HCT116 (cell line): ENCODE data around the gene SMTN. TPM values are rescaled to one million over a fixed set of nuclear protein-coding genes. Genes with fewer than 3 reads are reported as not detected.
A peak's percentile ranks its signal among the peaks of the same experiment; 100 is the strongest.

Experiments used
- ATAC-seq: fragments of 200-7000 bp; cut with Tn5 transposase; 2 replicates; pipeline ENCODE4 v1.9.1; 2020; ENCODE audit warnings: mild to moderate bottlenecking, moderate library complexity
- BruUV-seq: library from RNA; stranded (reverse); fragments of 400-500 nt; replicated peaks from 2 replicates; lab custom pipeline; 2021; lab: Mats Ljungman, UMichigan
- CTCF ChIA-PET: fragments of 300-600 bp; sonication (Branson Sonifier 250); formaldehyde crosslinking; loops from one replicate; lab custom pipeline; 2021; ENCODE audit warnings: antibody characterized with exemption; lab: Charles Lee
- POLR2A ChIA-PET: fragments of 300-600, 350-600 bp; sonication (Branson Sonifier 250); formaldehyde crosslinking; loops from one replicate; lab custom pipeline; 2021; ENCODE audit warnings: antibody characterized with exemption; lab: Charles Lee
- RAD21 ChIA-PET, 2 experiments: fragments of 300-600 bp; sonication (Branson Sonifier 250); formaldehyde crosslinking; loops; one replicate each; lab custom pipeline; 2023; ENCODE audit warnings: low total read pairs in 2 of 2; ENCODE audit not compliant: uncharacterized antibody in 2 of 2, unreplicated experiment in 2 of 2, low non-redundant PET in 1 of 2; lab: Charles Lee
- DNase-seq: peaks from one replicate; pipeline ENCODE4 v3.0.0-alpha.2; 2010; ENCODE audit warnings: low read depth, low spot score
- H2AFZ ChIP-seq: fragments of 200-600 bp; shearing (Covaris generic), sonication (generic); 2 replicates; pipeline ENCODE4 v1.6.1; 2017; ENCODE audit warnings: low read depth, mixed run types, mixed read lengths, antibody characterized with exemption, low read length; ENCODE audit not compliant: poor library complexity, severe bottlenecking
- H3K27ac ChIP-seq: 2 replicates; pipeline ENCODE4 v1.5.1; 2012; ENCODE audit warnings: low read depth, low read length
- H3K27me3 ChIP-seq: fragments of 200-600 bp; sonication (generic); 2 replicates; pipeline ENCODE4 v1.6.1; 2016; ENCODE audit warnings: mixed run types, low read length, mixed read lengths; ENCODE audit not compliant: insufficient read depth
- H3K36me3 ChIP-seq, 2 experiments: fragments of 200-500 bp in 1 of 2; fragments of 200-600 bp in 1 of 2; sonication (Bioruptor generic) in 1 of 2; sonication (generic) in 1 of 2; 2 replicates each; pipeline versions ENCODE4 v1.5.1 to v1.6.1; 2014 to 2016; ENCODE audit warnings: low read length in 2 of 2, inconsistent platforms in 1 of 2, mixed read lengths in 1 of 2, mixed run types in 1 of 2; ENCODE audit not compliant: insufficient read depth in 2 of 2, control insufficient read depth in 1 of 2
- H3K4me1 ChIP-seq, 2 experiments: fragments of 200-600 bp in 1 of 2; sonication (generic) in 1 of 2; 2 replicates each; pipeline versions ENCODE4 v1.5.1 to v1.6.1; 2012 to 2017; ENCODE audit warnings: low read length in 2 of 2, inconsistent platforms in 1 of 2, mild to moderate bottlenecking in 1 of 2, mixed read lengths in 1 of 2, mixed run types in 1 of 2, moderate library complexity in 1 of 2; ENCODE audit not compliant: insufficient read depth in 2 of 2, control insufficient read depth in 1 of 2
- H3K4me2 ChIP-seq: fragments of 200-600 bp; sonication (generic); 2 replicates; pipeline ENCODE4 v1.6.1; 2017; ENCODE audit warnings: mixed run types, low read length, mixed read lengths
- H3K4me3 ChIP-seq, 2 experiments: fragments of 200-600 bp in 1 of 2; sonication (generic) in 1 of 2; replicated peaks in 1 of 2; 2 replicates each; pipeline ENCODE4 v1.5.1; 2011 to 2016; ENCODE audit warnings: low read length in 2 of 2, control low read depth in 1 of 2, low read depth in 1 of 2, mild to moderate bottlenecking in 1 of 2, mixed read lengths in 1 of 2, mixed run types in 1 of 2
- H3K79me2 ChIP-seq: fragments of 200-600 bp; sonication (generic); 2 replicates; pipeline ENCODE4 v1.6.1; 2017; ENCODE audit warnings: mild to moderate bottlenecking, mixed run types, low read length, moderate library complexity, mixed read lengths; ENCODE audit not compliant: insufficient read depth
- H3K9ac ChIP-seq: fragments of 200-600 bp; sonication (generic); 2 replicates; pipeline ENCODE4 v1.6.1; 2016; ENCODE audit warnings: low read length, mixed read lengths
- H3K9me2 ChIP-seq: fragments of 200-600 bp; sonication (generic), shearing (Covaris generic); 2 replicates; pipeline ENCODE4 v1.6.1; 2017; ENCODE audit warnings: mixed run types, mild to moderate bottlenecking, moderate library complexity; ENCODE audit not compliant: insufficient read depth
- H3K9me3 ChIP-seq, 2 experiments: fragments of 200-500 bp in 1 of 2; fragments of 200-600 bp in 1 of 2; sonication (Bioruptor generic) in 1 of 2; sonication (generic) in 1 of 2; 2 replicates each; pipeline ENCODE4 v1.6.1; 2014 to 2017; ENCODE audit warnings: low read length in 2 of 2, mixed read lengths in 2 of 2, inconsistent platforms in 1 of 2, low read depth in 1 of 2, mild to moderate bottlenecking in 1 of 2, mixed run types in 1 of 2, moderate library complexity in 1 of 2; ENCODE audit not compliant: control insufficient read depth in 1 of 2, insufficient read depth in 1 of 2
- H4K20me1 ChIP-seq: fragments of 200-600 bp; sonication (generic), shearing (Covaris generic); 2 replicates; pipeline ENCODE4 v1.6.1; 2017; ENCODE audit warnings: mixed run types, mild to moderate bottlenecking, moderate library complexity; ENCODE audit not compliant: insufficient read depth
- CTCF ChIP-seq, 3 experiments: fragments of 200-600 bp in 1 of 3; sonication (generic) in 1 of 3; IDR thresholded peaks in 2 of 3; conservative IDR thresholded peaks in 1 of 3; 2 replicates each; pipeline ENCODE4 v1.5.1; 2012 to 2017; ENCODE audit warnings: low read depth in 2 of 3, low read length in 2 of 3, antibody characterized with exemption in 1 of 3, borderline replicate concordance in 1 of 3, control low read depth in 1 of 3, mild to moderate bottlenecking in 1 of 3, mixed read lengths in 1 of 3, mixed run types in 1 of 3, moderate library complexity in 1 of 3; ENCODE audit not compliant: insufficient read depth in 1 of 3
- EZH2 ChIP-seq: fragments of 200-600 bp; sonication (generic); IDR thresholded peaks from 2 replicates; pipeline ENCODE4 v1.6.1; 2017; ENCODE audit warnings: antibody characterized with exemption, mixed run types
- EZH2phosphoT487 ChIP-seq: fragments of 200-600 bp; IDR thresholded peaks from 2 replicates; pipeline ENCODE4 v1.6.1; 2018; ENCODE audit warnings: antibody characterized with exemption, borderline replicate concordance
- FOSL1 ChIP-seq: IDR thresholded peaks from 2 replicates; pipeline ENCODE4 v1.6.1; 2012; ENCODE audit warnings: low read depth
- JUND ChIP-seq: IDR thresholded peaks from 2 replicates; pipeline ENCODE4 v1.6.1; 2012
- POLR2A ChIP-seq: IDR thresholded peaks from 2 replicates; pipeline ENCODE4 v1.7.0; 2011; ENCODE audit warnings: borderline replicate concordance; ENCODE audit not compliant: insufficient read depth, insufficient read length; ENCODE audit errors: extremely low read depth
- POLR2AphosphoS5 ChIP-seq: IDR thresholded peaks from 2 replicates; pipeline ENCODE4 v1.6.1; 2011; ENCODE audit warnings: mild to moderate bottlenecking, low read depth, low read length, moderate library complexity
- RAD21 ChIP-seq: IDR thresholded peaks from 2 replicates; pipeline ENCODE4 v1.6.1; 2012; ENCODE audit warnings: low read depth, mild to moderate bottlenecking
- SIN3A ChIP-seq: IDR thresholded peaks from 2 replicates; pipeline ENCODE4 v1.6.1; 2012; ENCODE audit warnings: low read depth
- SP1 ChIP-seq: IDR thresholded peaks from 2 replicates; pipeline ENCODE4 v1.6.1; 2012; ENCODE audit warnings: low read depth
- SRF ChIP-seq: IDR thresholded peaks from 2 replicates; pipeline ENCODE4 v1.6.1; 2012; ENCODE audit warnings: low read depth
- TCF7L2 ChIP-seq: IDR thresholded peaks from 2 replicates; pipeline ENCODE4 v1.7.0; 2011; ENCODE audit warnings: borderline replicate concordance, inconsistent platforms; ENCODE audit not compliant: insufficient read depth, insufficient read length; ENCODE audit errors: extremely low read depth
- YY1 ChIP-seq: IDR thresholded peaks from 2 replicates; pipeline ENCODE4 v1.6.1; 2011; ENCODE audit warnings: low read length, low read depth, moderate library complexity, mild to moderate bottlenecking; ENCODE audit not compliant: insufficient replicate concordance; ENCODE audit errors: extremely low read depth
- ZBTB33 ChIP-seq: IDR thresholded peaks from 2 replicates; pipeline ENCODE4 v1.6.1; 2011; ENCODE audit warnings: mild to moderate bottlenecking, low read length, moderate library complexity; ENCODE audit not compliant: insufficient replicate concordance; ENCODE audit errors: extremely low read depth
- ZFX ChIP-seq: fragments of 450-650 bp; IDR thresholded peaks from 2 replicates; pipeline ENCODE4 v1.6.1; 2017
- ZNF274 ChIP-seq: fragments of 200-500 bp; sonication (Bioruptor generic); IDR thresholded peaks from 2 replicates; pipeline ENCODE4 v1.6.1; 2014; ENCODE audit warnings: mild to moderate bottlenecking, low read depth, low read length, inconsistent platforms
- intact Hi-C: fragments of 100-400 bp; cut with micrococcal nuclease; formaldehyde crosslinking; loops from 2 replicates; pipeline ENCODE4 v1.10.0; 2022
- total RNA-seq: library from RNA; stranded (reverse); gene quantifications from one replicate; pipeline ENCODE4 v1.2.1, GENCODE V29; 2021; ENCODE audit not compliant: unreplicated experiment

Gene SMTN
- total RNA-seq, 1 experiment from 2014 or later = 148 TPM

GRCh38 chr22:31082606-31083376 lies 1.7 kb downstream of the SMTN start:
- intact Hi-C loops = loop anchor here (5.0 to 10.0 kb wide), 2 partner anchors 115 to 658 kb away; partner anchors contain the start of genes MORC2, MTFP1 and TUG1
- peak overlapping the region; percentile 92 for H3K9ac ChIP-seq
- H3K27me3 ChIP-seq = no peaks in the 10 kb centered on the region
- POLR2A ChIA-PET = interaction anchor here (0.6 to 7.6 kb wide), 6 partner anchors 13 to 567 kb away, joined by 3 to 86 read pairs (median 6); partner anchors contain the start of genes SELENOM and TUG1
- RAD21 ChIA-PET = interaction anchor here in 1 of 2 experiments (0.6 to 1.8 kb wide), 4 partner anchors 70 to 319 kb away, joined by 3 to 7 read pairs (median 3); partner anchors contain the start of gene MORC2
- peaks cover 2 to 6% of the 10 kb centered on the region in 2 experiments; a peak in 2 of 4 replicates for H3K36me3 ChIP-seq
- peak overlapping the region; percentile 78 to 93 for H3K4me3 ChIP-seq
- H4K20me1 ChIP-seq = no peaks in the 10 kb centered on the region
- H3K27ac ChIP-seq = peak overlapping the region; percentile 94
- CTCF ChIA-PET = interaction anchor here (0.9 to 5.1 kb wide), 11 partner anchors 16 to 319 kb away, joined by 3 to 25 read pairs (median 15); partner anchors contain the start of genes MORC2, SELENOM and TUG1
- no peak overlapping the region for H2AFZ ChIP-seq
- peak overlapping the region; percentile 85 for H3K4me2 ChIP-seq
- peak; percentile 30 for ATAC-seq
- BruUV-seq = no TSS peak
- H3K9me2 ChIP-seq = no peaks in the 10 kb centered on the region
- TF ChIP-seq FOSL1 (no peak), ZNF274 (no peak), EZH2phosphoT487 (no peak), RAD21 (no peak), POLR2AphosphoS5 (0 out of 2 replicates have a peak, but pooled peaks have one; percentile 19), EZH2 (no peak), SP1 (no peak), CTCF (IDR thresholded peaks at IDR 0.05 in 2 of 3, conservative IDR thresholded peaks at IDR 0.05 in 1 of 3; ENCODE audit: borderline replicate concordance in 1 of 3, insufficient read depth in 1 of 3, low read depth in 2 of 3, low read length in 2 of 3) (peak in 2 of 3 experiments; percentile 72 to 79; a peak in 4 of 6 replicates), POLR2A (no peak), YY1 (peak; percentile 11), SRF (no peak), SIN3A (no peak), TCF7L2 (no peak), ZBTB33 (no peak), JUND (no peak), ZFX (no peak)
- H3K79me2 ChIP-seq = peaks cover 59% of the 10 kb centered on the region
- DNase-seq = peak; percentile 69
- H3K4me1 ChIP-seq = peaks cover 30 to 75% of the 10 kb centered on the region in 2 experiments
- H3K9me3 ChIP-seq = no peaks in the 10 kb centered on the region
